Measurements from ENCODE around the gene OGDH. TPM values are rescaled to one million over a fixed set of nuclear protein-coding genes. Genes with fewer than 3 reads are reported as not detected.
A peak's percentile ranks its signal among the peaks of the same experiment; 100 is the strongest.
"Not testable (repeated sequence)": the region's sequence is repeated elsewhere in the genome, so short reads cannot be mapped to it uniquely, and the experiment has no call there.

The OGDH gene
- total and polyA plus RNA-seq, 4 donors = 27.0 to 95.3 (median 56.6) TPM

DNA sequence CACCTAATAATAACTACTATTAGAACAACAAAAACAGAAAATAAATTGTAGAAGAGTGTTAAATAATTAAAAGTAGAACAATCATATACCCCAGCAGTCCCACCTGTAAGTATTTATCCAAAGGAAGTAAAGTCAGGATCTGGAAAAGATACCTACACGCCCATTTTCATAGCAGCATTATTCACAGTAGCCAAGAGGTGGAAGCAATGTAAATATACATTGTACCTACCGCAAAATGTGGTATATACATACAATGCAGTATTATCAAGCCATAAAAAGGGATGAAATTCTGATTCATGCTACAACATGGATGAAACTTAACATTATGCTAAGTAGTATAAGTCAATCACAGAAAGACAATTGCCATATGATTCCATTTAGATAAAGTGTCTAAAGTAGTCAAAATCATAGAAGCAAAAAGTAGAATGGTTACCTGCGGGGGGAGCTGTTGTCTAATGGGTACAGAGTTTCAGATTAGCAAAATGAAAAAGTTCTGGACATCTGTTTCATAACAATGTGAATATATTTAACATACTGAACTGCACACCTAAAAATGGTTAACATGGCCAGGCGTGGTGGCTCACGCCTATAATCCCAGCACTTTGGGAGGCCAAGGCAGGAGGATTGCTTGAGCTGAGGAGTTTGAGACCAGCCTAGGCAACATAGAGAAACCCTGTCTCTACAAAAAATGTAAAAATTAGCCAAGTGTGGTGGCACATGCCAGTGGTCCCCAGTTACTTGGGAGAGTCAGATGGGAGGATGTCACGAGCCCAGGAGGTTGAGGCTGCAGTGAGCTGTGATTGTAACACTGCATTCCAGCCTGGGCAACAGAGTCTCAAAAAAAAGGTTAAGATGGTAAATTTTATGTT, 18.4 kb upstream of the OGDH start:
- intact Hi-C loops (cut with DNase I) = loop anchor here (1.0 to 10.0 kb wide), 5 partner anchors 259 to 547 kb away; no protein-coding TSS in a partner anchor
- no peaks in the 10 kb centered on the region for H3K36me3 ChIP-seq (ENCODE audit: control insufficient read depth in 1 of 2, insufficient read depth in 2 of 2, low read length in 1 of 2)
- no peaks in the 10 kb centered on the region for H3K4me1 ChIP-seq (ENCODE audit: control insufficient read depth in 1 of 2, insufficient read depth in 2 of 2, low read length in 2 of 2)
- 19% methylated on average over 6 of the region's 6 CpGs for WGBS, 2 donors
- ATAC-seq (ENCODE audit: low FRiP score) (peak; percentile 57), DNase-seq (no peak)
- H3K27ac ChIP-seq (ENCODE audit: low read depth in 1 of 2, low read length in 2 of 2) = no peak overlapping the region
- H3K9me3 ChIP-seq (ENCODE audit: control insufficient read depth, low read length) = no peaks in the 10 kb centered on the region
- H3K4me3 ChIP-seq (ENCODE audit: low read length in 2 of 2) = no peak overlapping the region
- H3K27me3 ChIP-seq (ENCODE audit: control insufficient read depth in 1 of 2, insufficient read depth in 2 of 2, low read length in 1 of 2) = no peaks in the 10 kb centered on the region

DNA sequence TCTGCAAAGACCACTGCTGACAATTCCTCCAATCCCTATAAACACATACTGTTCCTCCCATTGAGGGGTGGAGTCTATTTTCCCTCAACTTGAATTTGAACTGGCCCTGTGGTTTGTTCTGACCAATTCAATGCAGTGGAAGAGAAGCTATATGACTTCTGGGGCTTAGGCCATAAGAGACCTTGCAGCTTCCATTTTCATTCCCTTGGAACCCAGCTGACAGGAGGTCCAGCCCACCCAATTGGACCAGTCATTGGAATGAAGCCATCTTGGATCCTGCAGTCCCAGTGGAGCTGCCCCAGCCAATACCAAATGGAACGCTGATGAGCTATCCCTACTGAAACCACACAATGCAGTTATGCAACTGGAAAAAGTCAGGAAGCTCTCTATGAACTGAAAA, 15.5 kb upstream of the OGDH start:
- no peak for DNase-seq
- Histone ChIP-seq H3K4me3 (ENCODE audit: low read length in 2 of 2) (no peak overlapping the region), H3K36me3 (ENCODE audit: control insufficient read depth in 1 of 2, insufficient read depth in 2 of 2, low read length in 1 of 2) (no peaks in the 10 kb centered on the region), H3K9me3 (ENCODE audit: control insufficient read depth, low read length) (no peaks in the 10 kb centered on the region), H3K4me1 (ENCODE audit: control insufficient read depth in 1 of 2, insufficient read depth in 2 of 2, low read length in 2 of 2) (no peaks in the 10 kb centered on the region), H3K27me3 (ENCODE audit: control insufficient read depth in 1 of 2, insufficient read depth in 2 of 2, low read length in 1 of 2) (no peaks in the 10 kb centered on the region), H3K27ac (ENCODE audit: low read depth in 1 of 2, low read length in 2 of 2) (no peak overlapping the region)
- intact Hi-C loops (cut with DNase I) = no loop called here
- 86 to 92% methylated on average over 1 of the region's 1 CpG for WGBS, 2 donors
- no peak for ATAC-seq (ENCODE audit: low FRiP score)

- 70 to 73% methylated on average over 5 of the region's 5 CpGs for WGBS, 2 donors
- no peak for ATAC-seq (ENCODE audit: low FRiP score)
- Histone ChIP-seq H3K36me3 (ENCODE audit: control insufficient read depth in 1 of 2, insufficient read depth in 2 of 2, low read length in 1 of 2) (no peaks in the 10 kb centered on the region), H3K4me1 (ENCODE audit: control insufficient read depth in 1 of 2, insufficient read depth in 2 of 2, low read length in 2 of 2) (no peaks in the 10 kb centered on the region), H3K27me3 (ENCODE audit: control insufficient read depth in 1 of 2, insufficient read depth in 2 of 2, low read length in 1 of 2) (no peaks in the 10 kb centered on the region), H3K9me3 (ENCODE audit: control insufficient read depth, low read length) (no peaks in the 10 kb centered on the region), H3K27ac (ENCODE audit: low read depth in 1 of 2, low read length in 2 of 2) (no peak overlapping the region), H3K4me3 (ENCODE audit: low read length in 2 of 2) (no peak overlapping the region)
- intact Hi-C loops (cut with DNase I) = no loop called here
- no peak for DNase-seq
Measured at GRCh38 chr7:44595934-44596635, 10.3 kb upstream of the OGDH start.

DNA sequence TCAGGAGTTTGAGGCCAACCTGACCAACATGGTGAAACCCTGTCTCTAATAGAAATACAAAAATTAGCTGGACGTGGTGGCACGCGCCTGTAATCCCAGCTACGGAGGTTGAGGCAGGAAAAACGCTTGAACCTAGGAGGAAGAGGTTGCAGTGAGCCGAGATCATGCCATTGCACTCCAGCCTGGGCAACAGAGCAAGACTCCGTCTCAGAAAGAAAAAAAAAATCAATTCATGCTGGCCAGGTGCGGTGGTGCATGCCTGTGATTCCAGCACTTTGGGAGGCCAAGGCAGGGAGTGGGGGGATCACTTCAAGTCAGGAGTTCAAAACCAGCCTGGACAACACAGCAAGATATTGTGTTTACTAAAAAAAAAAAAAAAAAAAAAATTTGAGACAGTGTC, 9.2 kb upstream of the OGDH start:
- H3K9me3 ChIP-seq (ENCODE audit: control insufficient read depth, low read length); DNase-seq; H3K27me3 ChIP-seq (ENCODE audit: control insufficient read depth in 1 of 2, insufficient read depth in 2 of 2, low read length in 1 of 2); H3K4me3 ChIP-seq (ENCODE audit: low read length in 2 of 2); H3K36me3 ChIP-seq (ENCODE audit: control insufficient read depth in 1 of 2, insufficient read depth in 2 of 2, low read length in 1 of 2); H3K4me1 ChIP-seq (ENCODE audit: control insufficient read depth in 1 of 2, insufficient read depth in 2 of 2, low read length in 2 of 2); ATAC-seq (ENCODE audit: low FRiP score); H3K27ac ChIP-seq (ENCODE audit: low read depth in 1 of 2, low read length in 2 of 2); intact Hi-C loops (cut with DNase I): not testable (repeated sequence)
- WGBS, 2 donors = 86 to 91% methylated on average over 8 of the region's 8 CpGs

DNA sequence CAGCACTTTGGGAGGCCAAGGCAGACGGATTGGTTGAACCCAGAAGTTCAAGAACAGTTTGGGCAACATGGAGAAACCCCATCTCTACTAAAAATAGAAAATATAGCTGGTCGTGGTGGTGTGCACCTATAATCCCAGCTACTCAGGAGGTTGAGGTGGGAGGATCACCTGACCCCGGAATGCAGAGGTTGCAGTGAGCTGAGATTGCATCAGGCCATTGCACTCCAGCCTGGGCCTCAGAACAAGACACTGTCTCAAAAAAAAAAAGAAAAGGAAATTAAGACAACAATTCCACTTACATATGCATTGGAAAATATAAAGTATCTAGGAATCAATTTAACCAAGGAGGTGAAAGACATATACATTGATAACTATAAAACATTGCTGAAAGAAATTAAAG, 7.2 kb upstream of the OGDH start:
- Histone ChIP-seq H3K4me3 (ENCODE audit: low read length in 2 of 2) (no peak overlapping the region), H3K27ac (ENCODE audit: low read depth in 1 of 2, low read length in 2 of 2) (no peak overlapping the region), H3K4me1 (ENCODE audit: control insufficient read depth in 1 of 2, insufficient read depth in 2 of 2, low read length in 2 of 2) (no peaks in the 10 kb centered on the region), H3K27me3 (ENCODE audit: control insufficient read depth in 1 of 2, insufficient read depth in 2 of 2, low read length in 1 of 2) (no peaks in the 10 kb centered on the region), H3K9me3 (ENCODE audit: control insufficient read depth, low read length) (no peaks in the 10 kb centered on the region), H3K36me3 (ENCODE audit: control insufficient read depth in 1 of 2, insufficient read depth in 2 of 2, low read length in 1 of 2) (no peaks in the 10 kb centered on the region)
- no peak for ATAC-seq (ENCODE audit: low FRiP score)
- WGBS, 2 donors = 59 to 64% methylated on average over 3 of the region's 3 CpGs
- intact Hi-C loops (cut with DNase I) = no loop called here
- DNase-seq = no peak

DNA sequence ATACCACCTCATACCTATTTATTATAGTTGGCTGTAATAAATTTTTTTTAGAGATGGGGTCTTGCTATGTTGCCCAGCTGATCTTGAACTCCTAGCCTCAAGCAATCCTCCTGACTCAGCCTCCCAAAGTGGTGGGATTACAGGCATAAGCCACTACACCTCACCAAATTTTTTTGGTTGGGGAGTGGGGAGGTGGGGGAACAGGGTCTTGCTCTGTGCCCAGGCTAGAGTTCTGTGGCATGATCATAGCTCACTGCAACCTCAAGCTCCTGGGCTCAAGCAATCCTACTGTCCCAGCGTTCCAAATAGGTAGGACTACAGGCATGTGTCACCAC, 3.9 kb upstream of the OGDH start:
- intact Hi-C loops (cut with DNase I) = no loop called here

GRCh38 chr7:44603193-44603592, 3.2 kb upstream of the OGDH start:
- no peaks in the 10 kb centered on the region for H3K4me1 ChIP-seq (ENCODE audit: control insufficient read depth in 1 of 2, insufficient read depth in 2 of 2, low read length in 2 of 2)
- no peaks in the 10 kb centered on the region for H3K27me3 ChIP-seq (ENCODE audit: control insufficient read depth in 1 of 2, insufficient read depth in 2 of 2, low read length in 1 of 2)
- ATAC-seq (ENCODE audit: low FRiP score) (no peak), DNase-seq (no peak)
- H3K4me3 ChIP-seq (ENCODE audit: low read length in 2 of 2) = no peak overlapping the region
- intact Hi-C loops (cut with DNase I) = no loop called here
- H3K27ac ChIP-seq (ENCODE audit: low read depth in 1 of 2, low read length in 2 of 2) = no peak overlapping the region
- H3K9me3 ChIP-seq (ENCODE audit: control insufficient read depth, low read length) = no peaks in the 10 kb centered on the region
- 71 to 76% methylated on average over 6 of the region's 6 CpGs for WGBS, 2 donors
- H3K36me3 ChIP-seq (ENCODE audit: control insufficient read depth in 1 of 2, insufficient read depth in 2 of 2, low read length in 1 of 2) = no peaks in the 10 kb centered on the region

More for the DNA sequence above, 3.9 kb upstream of the OGDH start:
- 57 to 73% methylated on average over 1 of the region's 1 CpG for WGBS, 2 donors
- no peak for DNase-seq
- no peaks in the 10 kb centered on the region for H3K36me3 ChIP-seq (ENCODE audit: control insufficient read depth in 1 of 2, insufficient read depth in 2 of 2, low read length in 1 of 2)
- H3K9me3 ChIP-seq (ENCODE audit: control insufficient read depth, low read length) = no peaks in the 10 kb centered on the region
- ATAC-seq (ENCODE audit: low FRiP score) = no peak
- no peaks in the 10 kb centered on the region for H3K27me3 ChIP-seq (ENCODE audit: control insufficient read depth in 1 of 2, insufficient read depth in 2 of 2, low read length in 1 of 2)
- no peak overlapping the region for H3K27ac ChIP-seq (ENCODE audit: low read depth in 1 of 2, low read length in 2 of 2)
- H3K4me1 ChIP-seq (ENCODE audit: control insufficient read depth in 1 of 2, insufficient read depth in 2 of 2, low read length in 2 of 2) = no peaks in the 10 kb centered on the region
- no peak overlapping the region for H3K4me3 ChIP-seq (ENCODE audit: low read length in 2 of 2)

GRCh38 chr7:44604941-44605340, 1.5 kb upstream of the OGDH start:
- DNase-seq (no peak), ATAC-seq (ENCODE audit: low FRiP score) (no peak)
- intact Hi-C loops (cut with DNase I) = loop anchor here in 1 of 2 donors (5.0 kb wide), 1 partner anchor 142 kb away; the partner anchor contains the start of gene ZMIZ2
- H3K4me3 ChIP-seq (ENCODE audit: low read length in 2 of 2) = no peak overlapping the region
- H3K36me3 ChIP-seq (ENCODE audit: control insufficient read depth in 1 of 2, insufficient read depth in 2 of 2, low read length in 1 of 2) = no peaks in the 10 kb centered on the region
- H3K4me1 ChIP-seq (ENCODE audit: control insufficient read depth in 1 of 2, insufficient read depth in 2 of 2, low read length in 2 of 2) = no peaks in the 10 kb centered on the region
- no peaks in the 10 kb centered on the region for H3K9me3 ChIP-seq (ENCODE audit: control insufficient read depth, low read length)
- H3K27ac ChIP-seq (ENCODE audit: low read depth in 1 of 2, low read length in 2 of 2) = no peak overlapping the region
- H3K27me3 ChIP-seq (ENCODE audit: control insufficient read depth in 1 of 2, insufficient read depth in 2 of 2, low read length in 1 of 2) = no peaks in the 10 kb centered on the region
- WGBS, 2 donors = 83 to 84% methylated on average over 2 of the region's 2 CpGs
